ENCODE measurements around the gene LMBR1. TPM values are rescaled to one million over a fixed set of nuclear protein-coding genes. Genes with fewer than 3 reads are reported as not detected.
"Not testable (repeated sequence)": the region's sequence is repeated elsewhere in the genome, so short reads cannot be mapped to it uniquely, and the experiment has no call there.

LMBR1 gene
- total RNA-seq = 37.6 TPM
- long read RNA-seq, full-length matches to known transcripts = 27 of 43 reads
- long read RNA-seq, partial matches to known transcripts = 3 of 43 reads
- long read RNA-seq, other reads (novel, unspliced or antisense) = 13 of 43 reads

DNA sequence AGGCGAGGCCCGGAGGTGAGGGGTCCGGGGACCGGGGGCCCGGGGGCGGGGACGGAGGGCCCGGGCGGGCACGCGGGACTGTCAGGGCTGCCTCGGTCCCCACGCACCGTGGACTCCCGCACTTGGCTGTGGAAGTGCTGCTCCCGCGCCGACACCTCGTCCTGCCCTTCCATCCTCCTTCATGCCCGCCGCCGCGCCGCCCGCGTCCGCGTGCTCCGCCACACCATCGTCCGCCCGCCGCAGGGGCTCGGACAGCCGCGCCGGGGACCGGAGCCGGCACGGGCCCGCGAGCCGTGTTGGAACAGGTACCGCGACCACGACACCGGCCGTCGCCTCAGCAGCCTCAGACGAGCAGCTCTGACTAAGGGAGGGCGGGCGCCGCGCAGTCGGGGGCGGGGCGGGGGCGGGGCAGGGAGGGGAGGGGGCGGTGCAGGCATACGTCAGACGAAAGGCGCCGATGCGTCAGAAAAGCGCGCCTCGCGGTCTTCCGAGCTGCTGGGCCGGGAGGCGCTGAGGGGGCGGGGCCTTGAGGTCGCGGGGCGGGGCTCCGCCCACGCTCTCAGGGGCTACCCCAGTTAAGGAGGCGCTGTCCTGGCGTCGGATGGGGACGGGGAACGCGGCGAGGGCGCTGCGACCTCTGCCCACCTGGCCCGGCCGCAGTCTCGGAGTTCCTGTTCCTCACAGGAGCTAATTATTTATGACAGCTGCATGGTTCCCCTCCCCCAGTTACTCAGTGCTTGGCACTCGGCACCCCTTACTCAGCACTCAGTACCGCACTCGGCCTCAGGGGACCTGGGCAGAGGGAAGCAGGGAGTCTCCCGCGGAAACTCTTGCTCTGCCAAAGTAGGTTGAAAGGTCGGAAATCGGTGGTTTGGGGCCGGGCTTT, at the start of gene LMBR1:
Gene LMBR1 (minus strand): TSS at position 363 of the 886 bp plus-strand sequence. CDS start 190 bp downstream, at position 173.
- intact Hi-C loops (cut with micrococcal nuclease) = no loop called here
- DNase-seq = peak; percentile 95
- TF ChIP-seq, protein P1, sequence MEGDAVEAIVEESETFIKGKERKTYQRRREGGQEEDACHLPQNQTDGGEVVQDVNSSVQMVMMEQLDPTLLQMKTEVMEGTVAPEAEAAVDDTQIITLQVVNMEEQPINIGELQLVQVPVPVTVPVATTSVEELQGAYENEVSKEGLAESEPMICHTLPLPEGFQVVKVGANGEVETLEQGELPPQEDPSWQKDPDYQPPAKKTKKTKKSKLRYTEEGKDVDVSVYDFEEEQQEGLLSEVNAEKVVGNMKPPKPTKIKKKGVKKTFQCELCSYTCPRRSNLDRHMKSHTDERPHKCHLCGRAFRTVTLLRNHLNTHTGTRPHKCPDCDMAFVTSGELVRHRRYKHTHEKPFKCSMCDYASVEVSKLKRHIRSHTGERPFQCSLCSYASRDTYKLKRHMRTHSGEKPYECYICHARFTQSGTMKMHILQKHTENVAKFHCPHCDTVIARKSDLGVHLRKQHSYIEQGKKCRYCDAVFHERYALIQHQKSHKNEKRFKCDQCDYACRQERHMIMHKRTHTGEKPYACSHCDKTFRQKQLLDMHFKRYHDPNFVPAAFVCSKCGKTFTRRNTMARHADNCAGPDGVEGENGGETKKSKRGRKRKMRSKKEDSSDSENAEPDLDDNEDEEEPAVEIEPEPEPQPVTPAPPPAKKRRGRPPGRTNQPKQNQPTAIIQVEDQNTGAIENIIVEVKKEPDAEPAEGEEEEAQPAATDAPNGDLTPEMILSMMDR (IDR thresholded peaks at IDR 0.05; ENCODE audit: borderline replicate concordance) = peak; percentile 87
- peaks cover 44% of the 10 kb centered on the region for H3K4me1 ChIP-seq
- no peaks in the 10 kb centered on the region for H3K27me3 ChIP-seq (ENCODE audit: low read depth)
- H3K4me3 ChIP-seq = peak within 1 kb of the TSS; percentile 93
- H3K9me3 ChIP-seq (replicated peaks) = no peaks in the 10 kb centered on the region
- peak within 1 kb of the TSS; percentile 99 for H3K27ac ChIP-seq (replicated peaks)
- H3K36me3 ChIP-seq = no peaks in the 10 kb centered on the region

GRCh38 chr7:156942708-156943090, 49.7 kb upstream of the LMBR1 start:
- Histone ChIP-seq H3K4me1 (no peaks in the 10 kb centered on the region), H3K9me3 (replicated peaks) (no peaks in the 10 kb centered on the region), H3K36me3 (no peaks in the 10 kb centered on the region), H3K27me3 (ENCODE audit: low read depth) (peaks cover 71% of the 10 kb centered on the region), H3K4me3 (no peak overlapping the region), H3K27ac (replicated peaks) (no peak overlapping the region)
- intact Hi-C loops (cut with micrococcal nuclease) = no loop called here
- TF ChIP-seq, protein P1 (IDR thresholded peaks at IDR 0.05; ENCODE audit: borderline replicate concordance) = no peak
- DNase-seq = no peak

- no peaks in the 10 kb centered on the region for H3K36me3 ChIP-seq
- TF ChIP-seq, protein P1 (IDR thresholded peaks at IDR 0.05; ENCODE audit: borderline replicate concordance) = no peak
- intact Hi-C loops (cut with micrococcal nuclease) = no loop called here
- no peak for DNase-seq
- H3K9me3 ChIP-seq (replicated peaks) = no peaks in the 10 kb centered on the region
- peaks cover 68% of the 10 kb centered on the region for H3K27me3 ChIP-seq (ENCODE audit: low read depth)
- no peaks in the 10 kb centered on the region for H3K4me1 ChIP-seq
- H3K4me3 ChIP-seq = no peak overlapping the region
- H3K27ac ChIP-seq (replicated peaks) = no peak overlapping the region
These were observed 48.6 kb upstream of the LMBR1 start for GRCh38 chr7:156941393-156942182.

DNA sequence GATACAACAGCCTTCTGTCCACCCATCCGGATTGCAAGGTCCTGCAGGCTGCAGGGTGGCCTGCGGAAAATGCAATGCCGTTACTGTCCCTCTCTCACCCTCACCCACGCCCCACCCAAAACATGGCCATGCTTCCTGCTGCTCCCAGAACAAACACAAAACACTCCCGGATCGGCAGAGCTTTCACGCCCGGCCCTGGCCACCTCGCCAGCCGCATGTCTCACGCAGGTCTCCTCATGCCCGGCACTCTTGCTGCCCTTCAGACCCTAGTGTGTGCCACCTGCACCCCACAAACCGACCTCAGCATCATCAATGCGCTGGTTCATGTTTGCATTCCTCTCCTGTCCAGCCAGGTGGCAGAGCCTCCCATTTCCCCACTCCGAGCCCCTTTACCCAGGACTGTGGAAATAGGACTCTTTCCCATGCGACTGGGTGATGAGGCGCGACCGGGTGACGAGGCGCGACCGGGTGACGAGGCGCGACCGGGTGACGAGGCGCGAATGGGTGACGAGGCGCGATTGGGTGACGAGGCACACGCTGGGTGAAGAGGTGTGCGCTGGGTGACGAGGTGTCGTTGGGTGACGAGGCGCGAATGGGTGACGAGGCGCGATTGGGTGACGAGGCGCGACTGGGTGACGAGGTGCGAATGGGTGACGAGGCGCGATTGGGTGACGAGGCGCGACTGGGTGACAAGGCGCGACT, 47.6 kb upstream of the LMBR1 start:
- no peak for DNase-seq
- Histone ChIP-seq H3K27me3 (ENCODE audit: low read depth) (peaks cover 59% of the 10 kb centered on the region), H3K27ac (replicated peaks) (no peak overlapping the region), H3K4me3 (no peak overlapping the region), H3K36me3 (no peaks in the 10 kb centered on the region), H3K4me1 (no peaks in the 10 kb centered on the region), H3K9me3 (replicated peaks) (no peaks in the 10 kb centered on the region)
- TF ChIP-seq, protein P1 (IDR thresholded peaks at IDR 0.05; ENCODE audit: borderline replicate concordance) = no peak
- intact Hi-C loops (cut with micrococcal nuclease) = no loop called here

DNA sequence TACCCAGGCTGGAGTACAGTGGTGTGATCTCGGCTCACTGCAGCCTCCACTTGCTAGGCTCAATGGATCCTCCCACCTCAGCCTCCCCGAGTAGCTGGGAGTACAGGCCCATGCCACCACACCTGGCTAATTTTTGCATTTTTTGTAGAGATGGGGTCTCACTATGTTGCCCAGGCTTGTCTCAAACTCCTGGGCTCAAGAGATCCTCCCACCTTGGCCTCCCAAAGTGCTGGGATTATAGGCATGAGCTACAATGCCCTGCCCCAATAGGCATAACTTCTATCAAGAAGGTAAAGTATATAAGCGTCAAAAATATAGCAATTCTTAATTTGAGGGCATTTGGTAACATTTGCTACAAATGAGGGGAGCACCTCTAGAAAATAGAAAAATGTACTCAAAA, 43.8 kb upstream of the LMBR1 start:
- intact Hi-C loops (cut with micrococcal nuclease); H3K27ac ChIP-seq (replicated peaks); H3K4me3 ChIP-seq; H3K36me3 ChIP-seq; H3K4me1 ChIP-seq; H3K9me3 ChIP-seq (replicated peaks); DNase-seq: not testable (repeated sequence)
- peaks cover 36% of the 10 kb centered on the region for H3K27me3 ChIP-seq (ENCODE audit: low read depth)
